Uterus (tissue), 4 donors: ENCODE measurements around the gene SLIT3. TPM values are rescaled to one million over a fixed set of nuclear protein-coding genes. Genes with fewer than 3 reads are reported as not detected.

Experiments
- DNase-seq, 2 donors: peaks; one replicate each; pipeline ENCODE4 v3.0.0-alpha.2; 2019 to 2020
- H3K27ac ChIP-seq, 2 donors: fragments of 200-600 bp; sonication (generic); 1 replicate in 1 of 2; 2 replicates in 1 of 2; pipeline ENCODE4 v1.5.1; 2016 to 2018
- H3K27me3 ChIP-seq, 2 donors: fragments of 200-600 bp; sonication (generic); one replicate each; pipeline ENCODE4 v1.5.1; 2018 to 2019; ENCODE audit warnings: control low read depth in 1 of 2
- H3K36me3 ChIP-seq, 2 donors: fragments of 200-600 bp; sonication (generic); one replicate each; pipeline ENCODE4 v1.5.1; 2019; ENCODE audit warnings: control low read depth in 1 of 2
- H3K4me1 ChIP-seq, 2 donors: fragments of 200-600 bp; sonication (generic); one replicate each; pipeline ENCODE4 v1.5.1; 2018 to 2019; ENCODE audit warnings: control low read depth in 1 of 2
- H3K4me3 ChIP-seq, 2 donors: fragments of 200-600 bp; sonication (generic); 1 replicate in 1 of 2; 2 replicates in 1 of 2; pipeline ENCODE4 v1.5.1; 2018 to 2019; ENCODE audit warnings: mild to moderate bottlenecking in 1 of 2
- H3K9me3 ChIP-seq, 2 donors: fragments of 200-600 bp; sonication (generic); one replicate each; pipeline ENCODE4 v1.5.1; 2019; ENCODE audit warnings: control low read depth in 1 of 2
- POLR2A ChIP-seq, 2 donors: fragments of 450-650 bp; IDR thresholded peaks; one replicate each; pipeline ENCODE4 v1.6.1; 2016; ENCODE audit warnings: antibody characterized with exemption in 2 of 2, mild to moderate bottlenecking in 1 of 2, moderate library complexity in 1 of 2
- intact Hi-C: fragments of 100-400 bp; cut with DNase I; formaldehyde crosslinking; loops from one replicate; pipeline ENCODE4 v1.15.1; 2023; ENCODE audit warnings: low total_unique reads
- total RNA-seq, 4 donors: library from RNA; depleted of rRNA in 3 of 4; stranded (reverse); fragments of >200 nt in 3 of 4; gene quantifications; one replicate each; pipeline versions ENCODE4 v1.1.0 to v1.2.4, GENCODE V29; 2014 to 2023
- TF ChIP-seq, protein P1 (sequence below), 4 experiments: fragments of 200-600 bp in 2 of 4; fragments of 450-650 bp in 2 of 4; sonication (generic) in 2 of 4; IDR thresholded peaks; one replicate each; pipeline ENCODE4 v1.5.1; 2016 to 2019; ENCODE audit warnings: antibody characterized with exemption in 4 of 4, mild to moderate bottlenecking in 2 of 4, moderate library complexity in 1 of 4
- donor health status: DM: yes; HTN: yes; CAD: no.

The SLIT3 gene
- total RNA-seq, 4 donors from 2014 or later, result 9.4 to 62.2 (median 28.1) TPM

DNA sequence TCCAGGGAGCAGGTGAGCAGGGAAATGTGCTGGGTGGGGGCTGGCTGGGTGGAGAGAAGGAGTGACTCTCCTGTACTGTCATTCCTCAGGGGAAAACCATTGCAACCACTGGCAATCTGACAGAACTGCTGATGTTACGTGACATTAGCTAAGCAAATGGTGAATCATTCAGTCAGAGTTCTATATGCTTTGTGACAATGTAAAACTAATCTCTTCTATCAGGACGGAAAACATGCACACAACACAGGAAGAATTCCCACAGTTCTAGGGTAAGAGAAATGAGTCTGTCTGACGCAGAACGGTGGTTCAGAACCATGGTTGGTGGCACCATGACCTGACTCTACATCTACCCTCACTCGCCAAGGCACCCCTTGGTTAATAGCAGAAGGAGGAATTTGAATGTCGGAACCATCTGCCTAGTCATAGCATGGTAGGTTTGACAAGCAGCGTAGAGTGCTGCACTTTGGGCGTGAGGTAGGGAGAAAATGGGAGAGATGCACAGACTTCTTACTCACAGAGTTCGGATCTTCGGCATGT, 478.1 kb downstream of the SLIT3 start:
- DNase-seq, result no peak
- Histone ChIP-seq H3K9me3 (no peaks in the 10 kb centered on the region), H3K4me3 (no peak overlapping the region), H3K27ac (no peak overlapping the region), H3K36me3 (no peaks in the 10 kb centered on the region), H3K4me1 (no peaks in the 10 kb centered on the region), H3K27me3 (no peaks in the 10 kb centered on the region)
- intact Hi-C loops, result no loop called here
- TF ChIP-seq POLR2A (IDR thresholded peaks at IDR 0.05), result no peak
- TF ChIP-seq, protein P1, sequence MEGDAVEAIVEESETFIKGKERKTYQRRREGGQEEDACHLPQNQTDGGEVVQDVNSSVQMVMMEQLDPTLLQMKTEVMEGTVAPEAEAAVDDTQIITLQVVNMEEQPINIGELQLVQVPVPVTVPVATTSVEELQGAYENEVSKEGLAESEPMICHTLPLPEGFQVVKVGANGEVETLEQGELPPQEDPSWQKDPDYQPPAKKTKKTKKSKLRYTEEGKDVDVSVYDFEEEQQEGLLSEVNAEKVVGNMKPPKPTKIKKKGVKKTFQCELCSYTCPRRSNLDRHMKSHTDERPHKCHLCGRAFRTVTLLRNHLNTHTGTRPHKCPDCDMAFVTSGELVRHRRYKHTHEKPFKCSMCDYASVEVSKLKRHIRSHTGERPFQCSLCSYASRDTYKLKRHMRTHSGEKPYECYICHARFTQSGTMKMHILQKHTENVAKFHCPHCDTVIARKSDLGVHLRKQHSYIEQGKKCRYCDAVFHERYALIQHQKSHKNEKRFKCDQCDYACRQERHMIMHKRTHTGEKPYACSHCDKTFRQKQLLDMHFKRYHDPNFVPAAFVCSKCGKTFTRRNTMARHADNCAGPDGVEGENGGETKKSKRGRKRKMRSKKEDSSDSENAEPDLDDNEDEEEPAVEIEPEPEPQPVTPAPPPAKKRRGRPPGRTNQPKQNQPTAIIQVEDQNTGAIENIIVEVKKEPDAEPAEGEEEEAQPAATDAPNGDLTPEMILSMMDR (IDR thresholded peaks at IDR 0.05), result no peak

DNA sequence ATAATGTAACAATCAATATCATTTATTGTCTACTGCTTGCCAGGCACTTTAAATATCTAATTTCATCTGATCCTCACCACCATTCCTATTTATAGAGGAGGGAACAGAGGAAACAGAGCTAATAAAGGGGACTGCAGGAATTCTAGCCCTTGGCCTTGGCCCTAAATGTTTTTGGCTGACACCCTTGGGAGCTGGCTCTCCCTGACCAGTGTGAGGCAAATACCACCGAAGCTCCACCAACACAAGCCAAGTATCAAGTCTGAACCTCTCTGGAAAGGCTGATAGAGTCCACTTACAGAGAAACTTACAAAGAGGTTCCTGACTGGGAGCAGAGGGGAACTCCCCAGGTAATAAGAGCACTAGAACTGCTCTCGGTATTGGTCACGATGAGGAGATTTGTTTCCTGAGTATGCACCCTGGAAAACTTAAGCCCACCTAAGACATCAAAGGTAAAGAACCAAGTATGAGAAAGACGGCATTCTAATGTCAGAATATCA, 478.6 kb downstream of the SLIT3 start:
- DNase-seq, result no peak
- no peaks in the 10 kb centered on the region for H3K4me1 ChIP-seq
- H3K4me3 ChIP-seq, result no peak overlapping the region
- TF ChIP-seq, protein P1 (IDR thresholded peaks at IDR 0.05), result no peak
- no peak for TF ChIP-seq POLR2A (IDR thresholded peaks at IDR 0.05)
- no peak overlapping the region for H3K27ac ChIP-seq
- no peaks in the 10 kb centered on the region for H3K27me3 ChIP-seq
- H3K9me3 ChIP-seq, result no peaks in the 10 kb centered on the region
- intact Hi-C loops, result no loop called here
- H3K36me3 ChIP-seq, result no peaks in the 10 kb centered on the region

DNA sequence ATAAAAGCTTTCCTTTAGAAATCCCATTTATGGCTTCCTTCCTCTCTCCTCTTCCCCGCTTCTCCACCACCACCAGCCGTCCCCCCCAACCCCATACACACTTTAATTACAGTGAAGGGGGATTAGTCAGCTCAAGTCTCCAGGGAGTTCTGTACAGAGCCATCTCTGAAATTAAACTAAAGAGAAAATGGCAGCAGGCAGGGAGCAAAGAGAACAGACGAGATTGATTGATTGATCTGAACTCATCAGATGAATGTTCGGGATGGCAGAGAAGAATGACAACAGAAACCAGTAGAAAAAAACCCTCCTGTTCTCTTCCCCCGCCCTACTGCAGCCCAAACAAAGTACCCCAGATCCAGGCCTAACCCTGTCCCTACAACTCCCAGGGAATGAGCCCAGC, 480.1 kb downstream of the SLIT3 start:
- intact Hi-C loops, result no loop called here
- no peaks in the 10 kb centered on the region for H3K27me3 ChIP-seq

DNA sequence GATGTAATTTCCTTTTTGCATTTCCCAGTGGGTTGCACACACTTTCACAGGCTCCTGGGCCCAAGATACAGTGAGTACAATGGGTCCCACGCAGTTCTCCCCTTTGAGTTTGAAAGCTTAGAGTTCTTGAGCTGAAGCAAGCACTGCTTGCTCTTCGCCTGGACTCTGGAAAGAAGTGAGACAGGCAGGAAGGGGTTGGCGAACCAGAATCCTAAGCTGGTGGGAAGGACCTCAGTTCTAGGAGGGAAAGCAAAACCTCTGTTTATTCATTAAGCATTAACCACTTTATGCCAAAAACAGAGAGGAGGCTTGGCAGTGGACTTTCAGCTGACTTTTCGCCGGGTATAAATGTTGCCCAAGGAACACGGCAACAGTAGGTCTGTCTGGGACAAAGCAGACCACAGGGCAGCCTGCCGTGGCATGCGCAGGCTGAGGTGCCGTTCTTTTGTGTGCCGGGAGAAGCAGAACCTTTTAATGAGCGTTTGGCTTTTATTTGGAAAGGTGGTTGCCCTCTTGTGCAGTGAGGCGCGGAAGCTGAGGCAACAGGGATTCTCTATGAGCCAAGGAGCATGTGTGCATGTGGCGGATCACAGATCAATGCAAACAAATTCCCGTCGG, 481.8 kb downstream of the SLIT3 start:
- Histone ChIP-seq H3K36me3 (no peaks in the 10 kb centered on the region), H3K27me3 (no peaks in the 10 kb centered on the region), H3K27ac (no peak overlapping the region)

More for the DNA sequence above, 480.1 kb downstream of the SLIT3 start:
- Histone ChIP-seq H3K4me3 (no peak overlapping the region), H3K4me1 (no peaks in the 10 kb centered on the region), H3K27ac (no peak overlapping the region), H3K36me3 (no peaks in the 10 kb centered on the region), H3K9me3 (no peaks in the 10 kb centered on the region)
- DNase-seq, result no peak
- TF ChIP-seq POLR2A (IDR thresholded peaks at IDR 0.05), result no peak
- TF ChIP-seq, protein P1 (IDR thresholded peaks at IDR 0.05), result no peak

DNA sequence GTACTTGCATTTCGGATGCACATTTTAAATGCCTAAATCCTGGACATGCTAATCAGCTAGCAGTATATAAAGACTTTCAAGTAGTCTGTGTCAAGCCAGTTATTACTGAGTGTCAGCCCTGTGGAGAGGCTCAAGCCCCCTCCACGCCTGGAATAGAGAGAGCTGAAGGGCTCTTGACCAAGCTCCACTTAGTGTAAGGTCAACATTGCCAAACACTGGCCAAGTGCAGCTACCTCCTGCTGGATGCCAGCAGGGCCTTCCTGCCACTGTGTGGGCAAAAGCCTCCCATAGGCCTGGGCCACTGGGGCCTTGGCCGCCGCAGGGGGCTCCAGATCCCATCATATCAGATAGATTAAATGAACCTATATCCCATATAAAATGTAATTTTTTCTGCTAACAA, 482.4 kb downstream of the SLIT3 start:
- DNase-seq, result no peak
- Histone ChIP-seq H3K27me3 (no peaks in the 10 kb centered on the region), H3K27ac (no peak overlapping the region), H3K36me3 (no peaks in the 10 kb centered on the region), H3K9me3 (no peaks in the 10 kb centered on the region), H3K4me3 (no peak overlapping the region), H3K4me1 (no peaks in the 10 kb centered on the region)
- intact Hi-C loops, result no loop called here
- no peak for TF ChIP-seq POLR2A (IDR thresholded peaks at IDR 0.05)
- TF ChIP-seq, protein P1 (IDR thresholded peaks at IDR 0.05), result no peak

More for the DNA sequence above, 481.8 kb downstream of the SLIT3 start:
- intact Hi-C loops, result no loop called here
- TF ChIP-seq, protein P1 (IDR thresholded peaks at IDR 0.05), result no peak
- TF ChIP-seq POLR2A (IDR thresholded peaks at IDR 0.05), result no peak
- Histone ChIP-seq H3K9me3 (no peaks in the 10 kb centered on the region), H3K4me3 (no peak overlapping the region), H3K4me1 (no peaks in the 10 kb centered on the region)
- no peak for DNase-seq
